Measurements from ENCODE around the gene PLEKHN1.

Gene PLEKHN1

GRCh38 chr1:966135-966703 lies at the start of gene PLEKHN1:
TSS of gene PLEKHN1 (plus strand) at chr1:966482. CDS start at chr1:966532, 50 bp downstream.
- H3K27me3 Mint-ChIP-seq, result peaks cover 12% of the 10 kb centered on the region
- peaks cover 4% of the 10 kb centered on the region for H3K36me3 Mint-ChIP-seq (ENCODE audit: low read depth)
- peak within 1 kb of the TSS; percentile 67 for H3K27ac Mint-ChIP-seq
- H3K9me3 Mint-ChIP-seq, result no peaks in the 10 kb centered on the region
- peak within 1 kb of the TSS; percentile 81 for H3K4me3 Mint-ChIP-seq
- H3K4me1 Mint-ChIP-seq (ENCODE audit: low read depth), result peaks cover 20% of the 10 kb centered on the region

GRCh38 chr1:917076-917459 lies 49.2 kb upstream of the PLEKHN1 start:
- H3K36me3 Mint-ChIP-seq (ENCODE audit: low read depth), result no peaks in the 10 kb centered on the region
- no peak overlapping the region for H3K27ac Mint-ChIP-seq
- H3K27me3 Mint-ChIP-seq, result peaks cover 32% of the 10 kb centered on the region
- peaks cover 9% of the 10 kb centered on the region for H3K4me1 Mint-ChIP-seq (ENCODE audit: low read depth)
- H3K4me3 Mint-ChIP-seq, result no peak overlapping the region
- H3K9me3 Mint-ChIP-seq, result no peaks in the 10 kb centered on the region

GRCh38 chr1:917466-918091 lies 48.7 kb upstream of the PLEKHN1 start:
- no peaks in the 10 kb centered on the region for H3K36me3 Mint-ChIP-seq (ENCODE audit: low read depth)
- H3K9me3 Mint-ChIP-seq, result no peaks in the 10 kb centered on the region
- peaks cover 34% of the 10 kb centered on the region for H3K27me3 Mint-ChIP-seq
- no peak overlapping the region for H3K27ac Mint-ChIP-seq
- peaks cover 9% of the 10 kb centered on the region for H3K4me1 Mint-ChIP-seq (ENCODE audit: low read depth)
- no peak overlapping the region for H3K4me3 Mint-ChIP-seq

GRCh38 chr1:918353-918752 lies 47.9 kb upstream of the PLEKHN1 start:
- Mint-ChIP-seq H3K4me3 (no peak overlapping the region), H3K27me3 (peaks cover 36% of the 10 kb centered on the region), H3K9me3 (no peaks in the 10 kb centered on the region), H3K36me3 (ENCODE audit: low read depth) (no peaks in the 10 kb centered on the region), H3K27ac (no peak overlapping the region), H3K4me1 (ENCODE audit: low read depth) (peaks cover 13% of the 10 kb centered on the region)

- Mint-ChIP-seq H3K4me1 (ENCODE audit: low read depth) (peaks cover 15% of the 10 kb centered on the region), H3K9me3 (no peaks in the 10 kb centered on the region), H3K36me3 (ENCODE audit: low read depth) (no peaks in the 10 kb centered on the region), H3K27me3 (peaks cover 38% of the 10 kb centered on the region), H3K27ac (no peak overlapping the region), H3K4me3 (no peak overlapping the region)
Measured at GRCh38 chr1:918843-919242, 47.4 kb upstream of the PLEKHN1 start.

GRCh38 chr1:919271-919872 lies 46.9 kb upstream of the PLEKHN1 start:
- Mint-ChIP-seq H3K4me1 (ENCODE audit: low read depth) (peaks cover 15% of the 10 kb centered on the region), H3K9me3 (no peaks in the 10 kb centered on the region), H3K27me3 (peaks cover 38% of the 10 kb centered on the region), H3K36me3 (ENCODE audit: low read depth) (no peaks in the 10 kb centered on the region), H3K4me3 (no peak overlapping the region), H3K27ac (no peak overlapping the region)

- Mint-ChIP-seq H3K36me3 (ENCODE audit: low read depth) (no peaks in the 10 kb centered on the region), H3K27me3 (peaks cover 38% of the 10 kb centered on the region), H3K4me1 (ENCODE audit: low read depth) (peaks cover 15% of the 10 kb centered on the region), H3K4me3 (no peak overlapping the region), H3K27ac (no peak overlapping the region), H3K9me3 (no peaks in the 10 kb centered on the region)
Measured at GRCh38 chr1:920010-920409, 46.3 kb upstream of the PLEKHN1 start.

- H3K9me3 Mint-ChIP-seq, result no peaks in the 10 kb centered on the region
- peaks cover 38% of the 10 kb centered on the region for H3K27me3 Mint-ChIP-seq
- no peaks in the 10 kb centered on the region for H3K36me3 Mint-ChIP-seq (ENCODE audit: low read depth)
- no peak overlapping the region for H3K27ac Mint-ChIP-seq
- no peak overlapping the region for H3K4me3 Mint-ChIP-seq
- H3K4me1 Mint-ChIP-seq (ENCODE audit: low read depth), result peaks cover 15% of the 10 kb centered on the region
Measured at GRCh38 chr1:920521-920920, 45.8 kb upstream of the PLEKHN1 start.

GRCh38 chr1:921011-921837 lies 45.1 kb upstream of the PLEKHN1 start:
- peaks cover 44% of the 10 kb centered on the region for H3K27me3 Mint-ChIP-seq
- no peaks in the 10 kb centered on the region for H3K9me3 Mint-ChIP-seq
- H3K4me3 Mint-ChIP-seq, result no peak overlapping the region
- no peaks in the 10 kb centered on the region for H3K36me3 Mint-ChIP-seq (ENCODE audit: low read depth)
- H3K27ac Mint-ChIP-seq, result no peak overlapping the region
- H3K4me1 Mint-ChIP-seq (ENCODE audit: low read depth), result peaks cover 15% of the 10 kb centered on the region

- Mint-ChIP-seq H3K4me1 (ENCODE audit: low read depth) (peaks cover 15% of the 10 kb centered on the region), H3K36me3 (ENCODE audit: low read depth) (no peaks in the 10 kb centered on the region), H3K9me3 (no peaks in the 10 kb centered on the region), H3K4me3 (peak within 1 kb of the TSS; percentile 78), H3K27me3 (peaks cover 57% of the 10 kb centered on the region), H3K27ac (no peak within 1 kb of the TSS)
Measured at GRCh38 chr1:923131-923990, 42.9 kb upstream of the PLEKHN1 start, which contains the start of gene SAMD11. TSS of gene SAMD11 (plus strand) at chr1:923923. CDS start at chr1:924432, 509 bp downstream.

GRCh38 chr1:923991-924655 lies 42.2 kb upstream of the PLEKHN1 start:
- H3K4me3 Mint-ChIP-seq, result no peak overlapping the region
- no peaks in the 10 kb centered on the region for H3K36me3 Mint-ChIP-seq (ENCODE audit: low read depth)
- peaks cover 52% of the 10 kb centered on the region for H3K27me3 Mint-ChIP-seq
- H3K9me3 Mint-ChIP-seq, result no peaks in the 10 kb centered on the region
- no peak overlapping the region for H3K27ac Mint-ChIP-seq
- peaks cover 15% of the 10 kb centered on the region for H3K4me1 Mint-ChIP-seq (ENCODE audit: low read depth)

GRCh38 chr1:924656-925560 lies 41.4 kb upstream of the PLEKHN1 start:
- Mint-ChIP-seq H3K36me3 (ENCODE audit: low read depth) (no peaks in the 10 kb centered on the region), H3K4me1 (ENCODE audit: low read depth) (peaks cover 15% of the 10 kb centered on the region), H3K9me3 (no peaks in the 10 kb centered on the region), H3K27ac (no peak overlapping the region), H3K4me3 (no peak overlapping the region), H3K27me3 (peaks cover 52% of the 10 kb centered on the region)

Measured in stimulated activated naive CD8-positive, alpha-beta T cell treated with anti-CD3 and anti-CD28 coated beads, Interleukin-15, Interleukin-2, amounts not matched to agents 100 ng/mL and 50 ng/mL, for 24 hours (primary cell).